Smooth muscle cell (in vitro differentiated cells): ENCODE data around the gene PCBP3. TPM values are rescaled to one million over a fixed set of nuclear protein-coding genes. Genes with fewer than 3 reads are reported as not detected.
A peak's percentile ranks its signal among the peaks of the same experiment; 100 is the strongest.

ENCODE experiments used
- DNase-seq: peaks from one replicate; lab custom pipeline; 2025; ENCODE audit not compliant: unreplicated experiment; lab: John Stamatoyannopoulos, UW
- H2AFZ ChIP-seq: fragments of 200-600 bp; sonication (generic); 2 replicates; pipeline ENCODE4 v1.6.0; 2016; ENCODE audit warnings: antibody characterized with exemption, low read depth, mild to moderate bottlenecking
- H3F3A ChIP-seq: fragments of 200-600 bp; sonication (generic); 2 replicates; pipeline ENCODE4 v1.6.0; 2017; ENCODE audit warnings: antibody characterized with exemption, low read depth
- H3K27ac ChIP-seq: fragments of 200-600 bp; sonication (generic); 2 replicates; pipeline ENCODE4 v1.5.1; 2016; ENCODE audit warnings: low read depth, mild to moderate bottlenecking
- H3K27me3 ChIP-seq: fragments of 200-600 bp; sonication (generic); 2 replicates; pipeline ENCODE4 v1.6.1; 2016; ENCODE audit warnings: low read depth, mild to moderate bottlenecking
- H3K36me3 ChIP-seq: fragments of 200-600 bp; sonication (generic); 2 replicates; pipeline ENCODE4 v1.5.1; 2016; ENCODE audit warnings: low read depth
- H3K4me1 ChIP-seq: fragments of 200-600 bp; sonication (generic); 2 replicates; pipeline ENCODE4 v1.5.1; 2016; ENCODE audit warnings: low read depth
- H3K4me2 ChIP-seq: fragments of 200-600 bp; sonication (generic); 2 replicates; pipeline ENCODE4 v1.6.0; 2016; ENCODE audit warnings: mild to moderate bottlenecking
- H3K4me3 ChIP-seq: fragments of 200-600 bp; sonication (generic); 2 replicates; pipeline ENCODE4 v1.5.1; 2016; ENCODE audit warnings: mild to moderate bottlenecking
- H3K79me2 ChIP-seq: fragments of 200-600 bp; sonication (generic); 2 replicates; pipeline ENCODE4 v1.6.0; 2016; ENCODE audit warnings: low read depth, mild to moderate bottlenecking
- H3K9ac ChIP-seq: fragments of 200-600 bp; sonication (generic); 2 replicates; pipeline ENCODE4 v1.6.0; 2016; ENCODE audit warnings: low read depth
- H3K9me3 ChIP-seq: fragments of 200-600 bp; sonication (generic); replicated peaks from 2 replicates; pipeline ENCODE4 v1.5.1; 2016; ENCODE audit warnings: low read depth
- H4K20me1 ChIP-seq: fragments of 200-600 bp; sonication (generic); 2 replicates; pipeline ENCODE4 v1.6.0; 2016; ENCODE audit warnings: low read depth
- CTCF ChIP-seq: fragments of 200-600 bp; sonication (generic); IDR thresholded peaks from 2 replicates; pipeline ENCODE4 v1.5.1; 2017; ENCODE audit warnings: borderline replicate concordance, mild to moderate bottlenecking, antibody characterized with exemption; ENCODE audit not compliant: insufficient read depth, poor library complexity, severe bottlenecking
- WGBS: methylation state at CpG from one replicate; pipeline ENCODE4 v1.1.7; 2016; ENCODE audit warnings: low lambda C conversion rate; 5-methylcytosine and 5-hydroxymethylcytosine counted together
- polyA plus RNA-seq: library from polyadenylated mRNA; unstranded; fragments of >200 nt; fragmentation: Nextera tagmentation; extraction: Ambion mirVana; gene quantifications from 2 replicates; pipeline ENCODE4 v1.2.1, GENCODE V29; 2016
- total RNA-seq: library from RNA; depleted of rRNA; stranded (reverse); fragments of >200 nt; gene quantifications from 2 replicates; pipeline ENCODE4 v1.2.3, GENCODE V29; 2014

Gene PCBP3
- total and polyA plus RNA-seq, 2 experiments from 2014 or later, result 8.9 to 23.1 TPM

- no peaks in the 10 kb centered on the region for H3F3A ChIP-seq
Measured at GRCh38 chr21:45596704-45597318, 46.7 kb upstream of the PCBP3 start.

GRCh38 chr21:45598109-45598508 lies 45.4 kb upstream of the PCBP3 start:
- Histone ChIP-seq H3K9ac (no peak overlapping the region), H3F3A (no peaks in the 10 kb centered on the region), H3K4me3 (no peak overlapping the region), H3K9me3 (no peaks in the 10 kb centered on the region), H3K27ac (no peak overlapping the region), H3K79me2 (no peaks in the 10 kb centered on the region), H3K36me3 (no peaks in the 10 kb centered on the region), H3K4me1 (no peaks in the 10 kb centered on the region), H3K27me3 (no peaks in the 10 kb centered on the region), H3K4me2 (no peak overlapping the region), H4K20me1 (no peaks in the 10 kb centered on the region), H2AFZ (no peak overlapping the region)
- no peak for DNase-seq
- TF ChIP-seq CTCF, result no peak
- 86% methylated on average over 7 of the region's 7 CpGs for WGBS

More at GRCh38 chr21:45596704-45597318, 46.7 kb upstream of the PCBP3 start:
- 44% methylated on average over 16 of the region's 16 CpGs for WGBS
- Histone ChIP-seq H4K20me1 (no peaks in the 10 kb centered on the region), H2AFZ (no peak overlapping the region), H3K4me1 (no peaks in the 10 kb centered on the region), H3K4me3 (no peak overlapping the region), H3K27me3 (no peaks in the 10 kb centered on the region), H3K9me3 (no peaks in the 10 kb centered on the region), H3K9ac (no peak overlapping the region), H3K4me2 (no peak overlapping the region), H3K27ac (no peak overlapping the region), H3K36me3 (no peaks in the 10 kb centered on the region), H3K79me2 (no peaks in the 10 kb centered on the region)
- peak; percentile 68 for TF ChIP-seq CTCF
- no peak for DNase-seq

GRCh38 chr21:45598666-45599065 lies 44.9 kb upstream of the PCBP3 start:
- Histone ChIP-seq H3K79me2 (no peaks in the 10 kb centered on the region), H3K27me3 (no peaks in the 10 kb centered on the region), H3K9ac (no peak overlapping the region), H3K4me1 (no peaks in the 10 kb centered on the region), H3K9me3 (no peaks in the 10 kb centered on the region), H3K4me2 (no peak overlapping the region), H3K36me3 (no peaks in the 10 kb centered on the region), H2AFZ (no peak overlapping the region), H3K4me3 (no peak overlapping the region), H4K20me1 (no peaks in the 10 kb centered on the region), H3F3A (no peaks in the 10 kb centered on the region), H3K27ac (no peak overlapping the region)
- no peak for DNase-seq
- WGBS, result 91% methylated on average over 10 of the region's 10 CpGs
- TF ChIP-seq CTCF, result no peak

- Histone ChIP-seq H3K27ac (no peak overlapping the region), H3K9ac (no peak overlapping the region), H3K4me2 (no peak overlapping the region), H3K79me2 (no peaks in the 10 kb centered on the region), H3K27me3 (no peaks in the 10 kb centered on the region), H3F3A (no peaks in the 10 kb centered on the region), H2AFZ (no peak overlapping the region), H3K36me3 (no peaks in the 10 kb centered on the region), H3K9me3 (no peaks in the 10 kb centered on the region), H3K4me3 (no peak overlapping the region), H3K4me1 (no peaks in the 10 kb centered on the region), H4K20me1 (no peaks in the 10 kb centered on the region)
- DNase-seq, result no peak
- 92% methylated on average over 14 of the region's 14 CpGs for WGBS
- no peak for TF ChIP-seq CTCF
Measured at GRCh38 chr21:45599146-45599581, 44.4 kb upstream of the PCBP3 start.
